Loucy (cell line): ENCODE data around the gene RBM44.

Source experiments
- H2AFZ ChIP-seq: fragments of 200-600 bp; sonication (generic); 2 replicates; pipeline ENCODE4 v1.6.0; 2016; ENCODE audit warnings: antibody characterized with exemption, mild to moderate bottlenecking, low read length, moderate library complexity
- H3F3A ChIP-seq: fragments of 200-600 bp; 2 replicates; pipeline ENCODE4 v1.6.0; 2016; ENCODE audit warnings: antibody characterized with exemption, low read depth, mild to moderate bottlenecking
- H3K27me3 ChIP-seq: fragments of 200-600 bp; sonication (generic); 2 replicates; pipeline ENCODE4 v1.6.1; 2014; ENCODE audit warnings: low read length, mild to moderate bottlenecking; ENCODE audit not compliant: insufficient read depth, poor library complexity, severe bottlenecking
- H3K36me3 ChIP-seq: fragments of 200-600 bp; sonication (generic); 2 replicates; pipeline ENCODE4 v1.6.1; 2016; ENCODE audit warnings: low read length; ENCODE audit not compliant: insufficient read depth
- H3K4me1 ChIP-seq: fragments of 200-600 bp; sonication (generic); 2 replicates; pipeline ENCODE4 v1.5.1; 2014; ENCODE audit warnings: low read length, mild to moderate bottlenecking; ENCODE audit not compliant: insufficient read depth, poor library complexity, severe bottlenecking
- H3K4me2 ChIP-seq: fragments of 200-600 bp; sonication (generic); 2 replicates; pipeline ENCODE4 v1.6.0; 2014; ENCODE audit warnings: antibody characterized with exemption, low read length, low read depth, mild to moderate bottlenecking; ENCODE audit not compliant: poor library complexity, severe bottlenecking
- H3K4me3 ChIP-seq: fragments of 200-600 bp; sonication (generic); 2 replicates; pipeline ENCODE4 v1.5.1; 2014; ENCODE audit warnings: low read length, mild to moderate bottlenecking, mixed read lengths; ENCODE audit not compliant: poor library complexity, severe bottlenecking
- H3K79me2 ChIP-seq: fragments of 200-600 bp; sonication (generic); 2 replicates; pipeline ENCODE4 v1.6.1; 2014; ENCODE audit warnings: low read length; ENCODE audit not compliant: insufficient read depth
- H3K9ac ChIP-seq: fragments of 200-600 bp; sonication (generic); 2 replicates; pipeline ENCODE4 v1.6.0; 2014; ENCODE audit warnings: mild to moderate bottlenecking, low read depth, low read length, moderate library complexity; ENCODE audit not compliant: poor library complexity, severe bottlenecking
- H3K9me2 ChIP-seq: fragments of 200-600 bp; sonication (generic); replicated peaks from 2 replicates; pipeline ENCODE4 v1.6.1; 2016; ENCODE audit warnings: low read depth, low read length, mixed read lengths
- H3K9me3 ChIP-seq: fragments of 200-600 bp; sonication (generic); 2 replicates; pipeline ENCODE4 v1.6.1; 2014; ENCODE audit warnings: mild to moderate bottlenecking, antibody characterized with exemption, low read length, low read depth; ENCODE audit not compliant: insufficient read depth
- H4K20me1 ChIP-seq: fragments of 200-600 bp; sonication (generic); 2 replicates; pipeline ENCODE4 v1.6.0; 2014; ENCODE audit warnings: antibody characterized with exemption, low read length, mild to moderate bottlenecking; ENCODE audit not compliant: insufficient read depth, poor library complexity, severe bottlenecking
- CTCF ChIP-seq: fragments of 200-600 bp; sonication (generic); conservative IDR thresholded peaks from 2 replicates; pipeline ENCODE4 v1.5.1; 2014; ENCODE audit warnings: mild to moderate bottlenecking, antibody characterized with exemption, low read length
- EZH2phosphoT487 ChIP-seq: fragments of 200-600 bp; IDR thresholded peaks from 2 replicates; pipeline ENCODE4 v1.6.1; 2018; ENCODE audit warnings: antibody characterized with exemption, mild to moderate bottlenecking, moderate library complexity, borderline replicate concordance

Gene RBM44

GRCh38 chr2:237874585-237875161 lies 76.1 kb downstream of the RBM44 start:
- no peaks in the 10 kb centered on the region for H3F3A ChIP-seq
- peaks cover 10% of the 10 kb centered on the region for H3K4me1 ChIP-seq
- H3K4me3 ChIP-seq, result no peak overlapping the region
- H4K20me1 ChIP-seq, result no peaks in the 10 kb centered on the region
- no peaks in the 10 kb centered on the region for H3K9me2 ChIP-seq
- H3K9me3 ChIP-seq, result no peaks in the 10 kb centered on the region
- TF ChIP-seq CTCF, result no peak
- TF ChIP-seq EZH2phosphoT487, result no peak
- H3K36me3 ChIP-seq, result no peaks in the 10 kb centered on the region
- H2AFZ ChIP-seq, result no peak overlapping the region
- no peaks in the 10 kb centered on the region for H3K27me3 ChIP-seq
- no peaks in the 10 kb centered on the region for H3K79me2 ChIP-seq
- no peak overlapping the region for H3K4me2 ChIP-seq
- no peak overlapping the region for H3K9ac ChIP-seq

GRCh38 chr2:237875256-237876060 lies 76.9 kb downstream of the RBM44 start:
- H3K4me3 ChIP-seq, result no peak overlapping the region
- H3F3A ChIP-seq, result no peaks in the 10 kb centered on the region
- TF ChIP-seq CTCF (no peak), EZH2phosphoT487 (no peak)
- no peak overlapping the region for H3K4me2 ChIP-seq
- H3K9ac ChIP-seq, result no peak overlapping the region
- H2AFZ ChIP-seq, result no peak overlapping the region
- no peaks in the 10 kb centered on the region for H3K9me2 ChIP-seq
- H3K27me3 ChIP-seq, result no peaks in the 10 kb centered on the region
- H3K9me3 ChIP-seq, result no peaks in the 10 kb centered on the region
- H3K4me1 ChIP-seq, result peaks cover 10% of the 10 kb centered on the region
- H4K20me1 ChIP-seq, result no peaks in the 10 kb centered on the region
- H3K36me3 ChIP-seq, result no peaks in the 10 kb centered on the region
- H3K79me2 ChIP-seq, result no peaks in the 10 kb centered on the region

GRCh38 chr2:237876061-237876526 lies 77.5 kb downstream of the RBM44 start:
- H3K36me3 ChIP-seq, result no peaks in the 10 kb centered on the region
- H3K9me2 ChIP-seq, result no peaks in the 10 kb centered on the region
- TF ChIP-seq EZH2phosphoT487, result no peak
- TF ChIP-seq CTCF, result no peak
- H3K79me2 ChIP-seq, result no peaks in the 10 kb centered on the region
- no peak overlapping the region for H3K4me3 ChIP-seq
- no peaks in the 10 kb centered on the region for H3K9me3 ChIP-seq
- peaks cover 7% of the 10 kb centered on the region for H3K4me1 ChIP-seq
- no peaks in the 10 kb centered on the region for H3K27me3 ChIP-seq
- H4K20me1 ChIP-seq, result no peaks in the 10 kb centered on the region
- no peak overlapping the region for H2AFZ ChIP-seq
- no peak overlapping the region for H3K4me2 ChIP-seq
- no peaks in the 10 kb centered on the region for H3F3A ChIP-seq
- no peak overlapping the region for H3K9ac ChIP-seq
